Inferior parietal cortex (tissue), 1 donor: Measurements from ENCODE around the gene L1CAM.

Experiments used
- DNase-seq: peaks from one replicate; pipeline ENCODE4 v3.0.0-alpha.2; 2016; ENCODE audit errors: extremely low spot score

Gene L1CAM

DNA sequence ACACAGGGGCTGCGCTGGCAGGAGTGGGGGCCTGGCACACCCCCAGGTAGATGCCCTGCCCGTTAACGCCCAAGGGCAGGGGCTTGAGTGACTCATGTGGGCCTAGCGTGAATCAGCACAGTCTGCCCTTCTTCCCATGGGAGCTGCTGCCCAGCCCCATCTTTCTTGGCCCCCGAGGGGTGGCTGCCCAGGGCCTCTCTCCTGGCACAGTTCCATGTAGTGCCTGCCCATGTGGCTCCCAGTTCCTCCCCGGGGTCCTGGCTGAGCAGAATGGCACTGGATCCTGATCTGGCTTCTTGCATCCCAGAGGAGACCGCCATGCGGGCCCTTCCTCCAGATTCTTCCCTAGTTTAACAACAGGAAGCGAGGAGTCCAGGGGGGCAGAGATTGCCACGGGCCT lies 16.4 kb upstream of the L1CAM start:
- DNase-seq: no peak

DNA sequence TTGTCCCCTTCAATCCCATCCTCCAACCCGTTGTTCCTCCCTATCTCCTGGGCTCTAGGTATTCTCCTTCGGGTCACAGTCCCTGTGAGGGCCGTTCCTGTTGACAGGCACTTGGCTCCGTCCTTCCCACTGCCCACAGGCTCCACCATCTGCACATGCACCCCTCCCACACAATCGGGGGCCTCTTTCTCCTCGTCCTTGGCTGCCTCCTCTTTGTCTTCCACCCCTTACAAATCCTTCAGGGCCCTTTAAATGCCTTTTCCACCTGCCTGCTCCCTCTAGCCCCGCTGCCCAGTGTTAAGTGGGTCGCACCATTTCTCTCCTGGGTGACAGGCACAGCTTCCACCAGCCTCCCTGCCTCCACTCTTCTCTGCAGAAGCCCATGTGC lies 15.8 kb upstream of the L1CAM start:
- DNase-seq: no peak

DNA sequence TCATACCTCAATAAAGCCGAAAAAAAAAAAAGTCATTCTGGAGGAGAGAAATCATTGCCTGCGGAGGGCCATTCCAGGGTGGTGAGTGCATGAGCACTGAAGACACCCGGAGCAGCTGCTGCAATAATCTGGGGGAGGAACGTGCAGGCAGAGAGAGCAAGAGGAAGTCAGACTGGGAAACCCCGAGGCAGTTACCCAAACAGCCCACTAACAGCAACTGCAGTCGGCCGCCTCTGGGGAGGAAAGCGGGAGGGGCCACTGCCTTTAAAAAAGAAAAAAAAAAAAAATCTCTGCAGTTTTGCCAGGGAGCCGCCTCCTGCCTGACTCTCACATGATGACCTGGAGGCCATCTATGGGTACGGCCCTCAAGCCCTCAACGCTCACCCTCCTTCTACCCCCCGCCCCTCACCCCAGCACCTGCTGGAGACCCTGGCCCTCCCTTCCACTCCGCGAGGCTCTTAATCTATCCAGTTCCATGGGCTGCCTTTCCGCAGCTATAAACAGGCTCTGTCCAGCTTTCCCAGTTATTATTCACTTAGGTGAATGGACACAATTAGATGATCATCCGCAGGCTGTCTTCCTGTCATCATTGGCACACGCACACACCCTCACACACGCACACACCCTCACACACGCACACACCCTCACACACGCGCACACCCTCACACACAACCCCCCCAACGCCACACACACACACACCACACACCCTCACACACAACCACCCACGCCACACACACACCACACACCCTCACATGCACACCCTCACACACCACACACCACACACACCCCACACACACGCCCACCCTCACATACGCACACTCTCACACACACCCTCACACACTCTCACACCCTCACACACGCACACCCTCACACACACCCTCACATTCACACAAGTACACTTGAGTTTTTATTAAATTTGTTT lies 15.1 kb upstream of the L1CAM start:
- DNase-seq: no peak

DNA sequence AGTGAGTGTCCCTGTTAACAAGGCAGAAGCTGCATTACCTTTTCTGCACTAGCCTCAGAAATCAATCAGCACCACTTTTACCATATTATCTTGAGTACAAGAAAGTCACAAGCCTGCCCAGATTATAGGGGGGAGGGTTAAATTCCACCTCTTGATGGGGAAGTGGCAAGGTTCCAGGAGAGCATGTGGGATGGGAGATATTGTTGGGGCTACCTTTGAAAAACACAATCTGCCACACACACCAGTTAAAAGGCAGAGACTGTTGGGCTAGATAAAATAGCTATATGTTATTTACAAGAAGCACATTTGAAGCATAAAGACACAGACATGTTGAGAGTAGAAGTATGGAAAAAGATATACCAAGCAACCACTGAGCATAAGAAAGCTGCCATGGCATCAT lies 11.9 kb upstream of the L1CAM start:
- peak; percentile 27 for DNase-seq

DNA sequence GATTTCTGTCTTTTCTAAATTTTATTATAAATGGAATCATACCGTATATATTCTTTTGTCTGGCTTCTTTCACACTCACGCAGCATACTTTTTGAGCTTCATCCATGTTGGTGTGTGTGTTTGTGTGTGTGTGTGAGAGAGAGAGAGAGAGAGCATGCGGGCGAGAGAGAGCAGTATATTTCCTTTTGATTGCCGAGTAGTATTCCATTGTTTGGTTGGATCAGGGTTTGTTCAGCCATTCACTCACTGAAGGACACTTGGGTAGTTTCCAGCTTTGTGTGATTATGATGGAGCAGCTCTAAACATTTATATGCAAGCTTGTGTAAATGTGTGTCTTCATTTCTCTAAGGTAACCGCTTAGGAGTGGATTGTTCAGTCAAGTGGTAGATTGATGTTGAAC lies 3.1 kb upstream of the L1CAM start:
- no peak for DNase-seq

DNA sequence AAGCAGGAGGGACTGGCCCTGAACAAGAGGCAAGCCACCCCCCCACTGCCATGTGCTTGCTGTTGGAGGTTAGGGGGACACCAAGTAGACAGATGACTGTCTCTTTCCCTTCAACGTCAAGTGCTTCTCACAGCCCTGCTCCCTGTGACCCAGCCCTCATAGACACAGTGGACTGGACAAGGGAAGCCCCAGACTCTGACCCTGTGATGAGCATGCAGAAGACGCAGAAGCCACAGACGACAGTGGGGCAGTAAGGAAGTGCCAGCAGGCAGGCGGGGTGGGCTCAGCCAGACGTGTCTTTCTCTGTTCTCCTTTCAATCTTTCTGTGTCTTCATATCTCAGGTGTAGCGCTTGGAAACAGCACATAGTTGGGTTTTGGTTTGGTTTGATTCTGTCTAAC lies 2.4 kb upstream of the L1CAM start:
- no peak for DNase-seq

DNA sequence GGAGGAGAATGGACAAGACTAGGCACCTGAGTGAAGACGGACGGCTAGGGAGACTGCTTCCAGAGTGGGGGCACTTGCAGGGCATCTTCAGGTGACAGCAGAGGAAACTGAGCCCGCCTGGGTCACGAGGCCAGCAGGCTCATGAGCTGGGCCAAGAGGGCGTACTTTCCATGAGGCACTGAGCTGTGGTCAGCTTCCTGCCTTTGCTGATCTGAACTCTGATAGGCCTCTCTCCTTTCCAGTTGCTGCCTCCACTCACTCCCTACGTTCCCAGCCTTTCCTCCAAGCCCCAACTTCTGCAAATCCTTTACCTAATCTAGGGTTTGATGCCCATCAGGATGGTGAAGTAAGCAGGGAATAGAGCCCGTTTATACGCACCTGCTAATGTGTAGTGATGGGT lies 1.4 kb upstream of the L1CAM start:
- DNase-seq: no peak

DNA sequence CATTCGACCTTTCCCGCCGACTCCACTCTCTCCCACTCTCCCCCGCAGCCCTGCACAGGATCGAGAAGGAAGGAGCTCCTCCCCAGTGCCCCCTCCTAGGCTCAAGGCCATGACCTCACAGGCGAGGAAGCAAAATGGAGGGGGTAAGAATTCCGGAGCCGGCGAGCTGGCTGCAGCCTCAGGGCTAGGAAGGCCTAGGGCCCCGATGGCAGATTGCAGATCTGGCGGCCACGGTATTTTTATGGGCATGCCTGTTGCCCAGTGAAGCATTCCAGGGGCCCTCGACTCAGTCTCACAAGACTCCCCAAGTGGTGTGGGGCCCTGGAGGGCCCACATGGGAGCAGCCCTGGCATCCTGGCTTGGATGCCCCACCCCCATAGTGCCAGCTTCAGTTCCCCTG lies 942 bp upstream of the L1CAM start:
- DNase-seq: no peak

DNA sequence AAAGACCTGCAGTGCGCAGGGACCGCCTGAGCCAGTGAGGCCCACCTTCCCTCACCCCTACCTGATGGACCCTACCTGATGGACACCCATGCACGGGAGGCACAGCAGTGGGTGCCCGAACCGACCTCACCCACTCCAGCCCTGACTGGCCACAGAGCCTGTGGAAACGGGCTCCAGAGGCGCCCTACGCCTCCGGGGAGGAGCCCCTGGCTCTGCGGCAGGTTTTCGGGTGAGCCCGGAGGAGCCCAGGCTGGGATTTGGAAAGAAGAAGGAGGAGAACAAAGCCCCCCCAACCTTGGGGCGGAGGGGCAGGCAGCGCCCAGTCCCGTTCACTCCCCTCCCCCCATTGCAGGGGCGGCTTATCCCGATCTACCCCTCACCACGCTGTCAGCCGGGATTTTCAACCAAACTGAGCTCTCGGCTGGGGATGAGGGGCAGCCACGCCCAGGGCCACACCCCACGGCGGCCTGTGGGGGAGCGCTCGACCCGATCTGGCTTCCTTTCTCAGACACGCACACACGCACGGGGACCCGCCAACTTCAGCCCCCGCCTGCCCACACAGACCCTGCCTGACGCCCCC lies 675 bp downstream of the L1CAM start:
- no peak for DNase-seq

DNA sequence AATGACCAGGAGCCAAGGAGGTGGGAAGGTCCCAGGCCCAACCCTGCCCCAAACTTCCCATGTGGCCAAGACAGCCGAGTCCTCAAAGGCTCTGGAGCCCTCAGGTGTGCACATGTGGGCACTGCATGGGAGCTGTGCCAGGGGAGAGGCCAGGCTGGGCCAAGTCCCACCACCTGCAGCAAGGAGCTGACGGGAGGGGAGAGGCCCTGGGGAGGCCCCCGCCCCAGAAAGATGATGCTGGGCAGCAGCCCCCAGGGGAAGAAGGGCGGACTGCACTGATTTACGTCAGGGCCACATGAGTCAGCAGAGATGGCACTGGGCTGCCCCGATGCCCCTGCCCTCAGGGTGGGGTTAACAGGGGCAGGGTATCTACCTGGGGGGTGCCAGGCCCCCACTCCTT lies 1.4 kb downstream of the L1CAM start:
- DNase-seq: no peak

DNA sequence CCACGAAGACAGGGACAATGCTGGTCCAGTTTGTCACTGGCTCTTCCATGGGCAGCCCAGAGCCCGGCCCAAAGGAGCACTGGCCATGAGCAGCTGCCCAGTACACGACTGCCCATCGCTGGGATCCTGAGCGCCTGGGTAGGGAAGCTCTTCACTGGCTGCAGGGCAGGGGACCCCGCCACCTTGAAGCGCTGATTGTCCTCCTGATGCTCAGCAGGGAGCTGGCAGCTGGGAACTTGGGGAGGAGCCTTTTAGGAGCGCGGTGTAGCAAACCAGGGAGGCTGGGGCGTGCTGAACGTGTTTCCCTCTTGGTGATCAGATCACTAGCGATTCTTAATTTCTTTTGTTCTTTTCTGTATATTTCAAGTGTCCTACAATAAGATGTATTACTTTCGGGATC lies 1.8 kb downstream of the L1CAM start:
- no peak for DNase-seq

DNA sequence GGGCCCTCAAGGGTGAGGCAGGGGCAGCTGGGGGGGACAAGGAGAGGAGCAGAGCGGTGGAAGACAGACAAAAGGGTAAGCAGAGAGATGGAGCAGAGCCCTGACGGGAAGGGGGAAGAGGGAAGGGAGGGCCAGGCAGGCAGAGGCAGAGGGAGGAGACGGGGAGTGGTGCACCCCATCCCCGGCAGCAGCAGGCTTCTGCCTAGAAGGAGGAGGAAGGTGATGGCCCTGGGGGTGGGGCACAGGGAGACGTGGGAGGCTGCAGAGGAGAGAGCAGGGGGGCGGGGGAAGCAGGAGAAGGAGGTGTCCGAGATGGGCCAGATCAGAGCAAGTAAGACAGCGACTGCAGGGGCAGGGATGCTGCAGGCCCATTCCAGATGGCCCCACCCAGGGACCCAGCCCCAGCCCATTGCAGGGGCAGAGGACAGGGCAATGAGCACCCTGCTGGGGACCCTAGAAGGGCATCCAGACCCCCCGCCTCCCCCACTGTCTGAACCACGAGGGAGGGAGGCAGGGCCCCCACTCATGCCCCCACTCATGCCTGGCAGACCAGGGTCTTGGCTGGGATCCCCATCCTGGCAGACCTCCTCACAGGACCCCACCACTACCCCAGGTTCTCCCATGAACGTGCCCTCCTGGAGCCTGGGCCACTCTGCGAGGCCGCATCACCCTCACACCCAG lies 2.7 kb downstream of the L1CAM start:
- DNase-seq: no peak

DNA sequence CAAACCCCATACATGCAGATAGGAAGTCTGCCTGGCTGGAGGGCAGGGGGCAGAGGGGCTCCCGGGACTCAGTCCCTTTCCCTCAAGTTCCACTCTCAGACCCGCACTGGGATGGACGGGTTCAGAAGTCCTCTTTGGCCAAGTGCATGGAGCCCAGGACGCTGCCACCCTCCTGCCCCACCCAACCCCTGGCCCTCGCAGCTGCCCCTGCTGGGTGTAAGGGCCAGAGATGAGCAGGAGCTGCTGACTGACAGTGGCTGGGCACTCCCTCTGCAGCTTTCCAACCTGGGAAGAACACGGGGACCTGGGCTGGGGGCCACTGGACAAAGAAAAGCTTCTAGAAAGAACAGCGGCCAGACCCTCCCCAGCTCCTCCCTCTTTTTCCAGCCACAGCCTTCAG lies 3.4 kb downstream of the L1CAM start:
- DNase-seq: no peak

DNA sequence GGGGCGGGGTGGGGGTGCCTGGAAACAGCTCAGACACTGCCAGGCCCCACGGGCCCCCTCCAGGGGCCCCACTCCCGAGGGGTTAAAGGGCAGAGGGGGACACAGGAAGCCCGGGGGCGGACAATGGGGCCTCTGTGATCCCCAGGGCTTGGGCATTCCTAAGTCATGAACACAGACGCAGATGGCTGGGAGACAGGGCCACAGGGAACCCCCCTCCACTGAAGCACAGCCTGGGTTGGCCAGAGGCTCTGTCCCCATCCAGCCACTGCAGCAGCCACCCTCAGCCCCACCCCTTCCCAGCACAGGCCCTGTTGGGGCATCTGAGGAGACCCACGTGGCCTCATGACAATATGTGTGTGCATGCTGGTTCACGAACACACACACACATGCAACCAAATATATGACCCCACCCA lies 3.9 kb downstream of the L1CAM start:
- DNase-seq: no peak

DNA sequence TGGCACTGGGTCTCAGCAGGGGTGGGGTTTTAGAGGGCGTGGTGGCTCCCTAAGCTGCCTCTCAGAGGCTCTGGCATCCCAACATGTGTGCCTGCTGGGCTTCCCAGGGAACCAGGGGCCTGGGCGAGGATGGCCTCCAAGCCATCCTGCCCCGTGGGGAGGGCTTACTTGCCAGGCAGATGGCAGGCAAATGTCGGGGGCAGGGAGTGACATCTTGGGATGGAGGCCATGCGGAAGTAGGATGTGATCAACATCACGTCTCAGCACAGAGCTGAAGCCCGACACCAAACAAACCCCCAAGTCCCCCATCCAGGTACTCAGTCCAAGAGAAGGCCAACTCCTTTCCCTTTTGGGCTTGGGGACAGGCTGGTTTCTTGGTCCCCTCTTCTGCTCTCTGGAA lies 4.7 kb downstream of the L1CAM start:
- DNase-seq: no peak

DNA sequence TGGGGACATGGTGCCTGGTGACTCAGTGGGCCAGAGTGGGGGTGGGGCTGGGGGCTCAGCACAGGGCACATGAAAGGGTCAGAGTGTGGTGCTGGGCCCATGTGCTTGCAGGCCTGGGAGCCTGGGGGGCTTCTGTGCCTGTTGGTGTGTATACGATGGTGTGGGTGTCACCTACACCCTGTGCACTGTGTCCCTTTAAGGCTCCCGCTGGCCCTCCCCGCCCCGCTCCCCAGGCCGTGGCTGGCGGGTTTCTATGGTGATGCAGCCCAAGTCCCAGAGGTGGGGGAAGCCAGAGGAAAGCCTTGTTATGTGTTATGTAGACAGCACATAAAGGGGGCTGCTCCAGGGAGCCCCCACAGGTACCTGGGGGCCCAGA lies 5.5 kb downstream of the L1CAM start:
- DNase-seq: no peak

DNA sequence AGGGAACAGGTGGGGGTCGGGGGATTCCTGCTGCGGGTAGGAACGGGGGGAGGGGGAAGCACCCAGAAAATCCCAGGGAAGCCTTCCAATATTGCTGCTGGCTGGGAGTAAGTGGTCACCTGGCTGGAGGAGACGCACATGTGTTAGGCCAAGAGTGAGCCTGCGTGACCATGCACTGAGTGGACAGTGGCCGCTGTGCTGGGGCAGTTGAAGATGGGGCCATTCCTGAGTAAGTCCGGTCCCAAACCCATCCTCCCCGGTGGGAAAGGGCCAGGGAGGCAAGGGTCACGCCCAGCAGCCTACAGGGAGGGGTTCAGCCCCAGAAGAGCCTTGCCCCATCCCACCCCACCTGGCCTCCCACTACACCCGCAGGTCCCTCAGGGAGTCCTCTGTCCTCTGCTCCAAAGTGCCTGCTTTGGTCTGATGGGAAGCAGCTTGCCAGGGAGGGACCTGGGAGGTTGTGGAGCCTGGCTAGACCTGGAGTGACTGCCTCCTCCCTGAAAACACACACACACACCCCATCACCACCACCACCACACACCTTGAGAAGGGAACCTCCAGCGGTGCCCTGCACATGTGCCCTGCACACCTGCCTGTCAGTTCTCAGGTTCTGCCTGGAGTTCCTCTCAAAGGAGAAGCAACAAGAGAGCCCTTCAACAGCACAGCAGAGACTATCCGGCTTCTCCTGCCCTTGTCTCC lies 6.1 kb downstream of the L1CAM start:
- no peak for DNase-seq

DNA sequence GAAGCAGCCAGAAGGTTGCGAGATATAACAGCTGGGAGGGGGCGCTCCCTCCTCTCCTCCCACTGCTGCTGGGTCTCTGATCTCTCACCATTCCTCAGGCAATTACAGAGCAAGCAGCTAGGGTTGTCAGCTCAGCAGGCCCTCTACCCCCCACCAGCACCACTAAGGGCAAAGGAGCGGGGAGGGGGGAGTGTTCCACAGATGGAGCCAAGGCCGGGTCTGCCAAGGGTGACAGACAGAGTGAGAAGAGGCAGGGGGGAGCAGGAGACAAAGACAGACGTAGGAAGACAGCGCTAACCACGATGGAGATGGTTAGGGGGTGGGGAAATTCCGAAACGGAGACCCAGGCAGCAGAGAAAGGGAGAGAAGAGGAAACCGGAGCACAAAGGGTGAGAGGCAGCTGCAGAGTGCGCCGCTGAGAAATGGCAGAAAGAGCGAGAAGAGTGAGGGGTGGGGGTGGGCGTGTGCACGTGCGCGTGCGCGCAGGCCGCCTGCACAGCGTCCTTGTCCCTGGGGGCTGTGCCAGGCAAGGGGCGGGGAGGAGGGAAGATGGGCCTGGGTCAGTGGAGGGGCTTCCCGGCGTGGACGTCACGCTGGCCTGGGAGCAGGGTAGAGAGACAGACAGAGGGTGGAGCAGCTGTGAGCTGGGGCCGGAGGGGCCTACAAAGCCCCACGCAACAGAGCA lies 6.9 kb downstream of the L1CAM start:
- no peak for DNase-seq

DNA sequence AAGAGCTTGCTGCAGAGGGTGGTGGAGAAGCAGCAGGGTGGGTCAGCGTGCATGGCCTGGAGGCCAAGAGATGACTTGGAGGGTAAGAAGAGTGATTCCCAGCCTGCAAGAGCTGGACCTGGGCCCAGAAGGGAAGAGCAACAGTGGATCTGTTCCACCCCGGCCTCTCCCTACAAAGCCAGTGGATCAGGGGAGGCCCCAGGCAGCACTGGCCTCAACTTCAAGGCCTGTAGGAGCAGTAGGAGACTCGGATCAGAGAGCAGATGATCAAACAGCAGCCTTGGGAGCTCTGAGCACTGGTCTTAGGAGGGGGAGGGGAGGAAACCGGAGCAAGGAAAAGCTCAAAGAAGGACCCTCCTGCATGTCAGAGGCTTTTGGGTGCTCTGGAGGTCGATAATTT lies 7.6 kb downstream of the L1CAM start:
- DNase-seq: no peak

DNA sequence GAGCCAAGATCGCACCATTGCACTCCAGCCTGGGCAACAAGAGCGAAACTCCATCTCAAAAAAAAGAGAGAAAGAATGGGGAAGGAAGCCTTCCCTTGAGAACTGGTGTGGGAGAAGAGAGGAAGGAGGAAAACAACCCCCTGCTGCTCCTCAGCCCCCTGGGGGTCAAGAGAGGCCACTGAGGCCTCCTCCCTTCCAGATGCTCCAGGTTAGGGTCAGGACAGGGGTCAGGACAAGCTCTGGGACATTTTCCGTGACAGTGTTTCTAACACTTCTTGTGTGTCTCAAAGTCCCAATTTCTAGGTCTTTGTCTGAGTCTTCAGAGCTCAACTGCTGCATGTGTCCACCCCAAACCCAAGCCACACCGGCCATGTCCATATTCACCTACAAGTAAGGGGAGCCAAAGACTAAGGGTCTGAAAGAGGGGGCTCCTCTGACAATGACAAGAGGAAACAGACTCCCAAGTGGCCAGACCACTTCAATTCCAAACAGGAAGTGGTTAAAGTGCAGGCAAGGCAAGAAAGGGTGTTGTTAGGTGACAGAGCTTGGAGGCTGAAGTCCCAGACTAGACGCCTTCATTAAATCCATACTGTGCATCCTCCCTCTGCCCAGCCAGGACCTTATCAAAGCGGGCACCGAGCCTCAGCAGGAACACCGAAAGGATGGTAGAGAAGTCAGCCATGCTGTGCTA lies 8.3 kb downstream of the L1CAM start:
- no peak for DNase-seq

DNA sequence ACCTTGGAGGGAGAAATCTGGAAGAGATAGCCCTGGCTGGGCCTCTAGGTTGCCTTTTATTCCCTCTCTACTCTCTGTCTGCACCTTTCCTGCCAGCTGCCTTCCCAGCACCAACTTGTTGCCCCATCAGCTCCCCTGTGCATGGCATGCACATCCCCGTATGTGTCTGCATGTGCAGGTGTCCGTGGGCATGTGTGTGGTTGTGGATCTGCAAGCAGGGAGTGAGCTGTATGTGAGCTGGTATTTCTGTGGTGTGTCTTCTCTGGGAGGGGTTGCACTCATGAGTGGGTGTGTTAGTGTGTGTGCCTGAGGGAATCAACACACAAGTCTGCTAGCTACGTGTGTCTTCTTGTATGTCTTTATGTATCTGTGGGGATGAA lies 9.9 kb downstream of the L1CAM start:
- DNase-seq: no peak
